ENCODE results near the gene LRIT1.

Gene LRIT1

DNA sequence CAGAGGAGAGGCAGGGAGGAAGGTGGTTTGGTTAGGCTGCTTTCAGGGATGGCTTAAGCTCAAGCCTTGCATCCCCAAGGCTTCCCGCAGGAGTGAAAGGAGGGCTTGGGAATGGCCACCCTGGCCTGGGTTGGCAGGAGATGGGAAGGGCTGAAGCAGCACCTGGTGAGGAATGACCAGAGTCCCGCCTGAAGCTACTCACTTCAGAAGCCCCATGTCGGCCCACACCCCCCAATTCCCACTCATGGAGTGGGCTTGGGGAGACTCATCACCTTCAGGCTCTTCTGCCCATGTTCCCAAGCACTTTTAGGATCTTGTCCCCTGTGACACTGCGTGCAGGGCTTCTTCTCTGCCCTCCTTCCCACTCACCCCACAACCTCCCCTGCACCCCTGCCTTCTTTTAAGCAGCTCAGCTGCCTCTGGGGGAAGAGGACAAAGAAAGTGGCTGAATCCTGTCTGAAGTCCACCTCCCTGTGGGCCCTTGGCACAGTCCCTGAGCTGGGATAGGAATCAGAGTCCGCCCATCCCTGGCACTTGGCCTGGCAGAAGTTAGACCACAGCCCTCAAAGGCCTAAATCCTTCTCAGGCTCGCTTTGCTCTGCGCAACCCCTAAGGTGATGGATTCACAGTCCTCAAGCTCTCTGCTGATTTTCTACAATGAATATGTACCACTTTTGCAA, 20.0 kb upstream of the LRIT1 start:
- TF ChIP-seq, protein P1, sequence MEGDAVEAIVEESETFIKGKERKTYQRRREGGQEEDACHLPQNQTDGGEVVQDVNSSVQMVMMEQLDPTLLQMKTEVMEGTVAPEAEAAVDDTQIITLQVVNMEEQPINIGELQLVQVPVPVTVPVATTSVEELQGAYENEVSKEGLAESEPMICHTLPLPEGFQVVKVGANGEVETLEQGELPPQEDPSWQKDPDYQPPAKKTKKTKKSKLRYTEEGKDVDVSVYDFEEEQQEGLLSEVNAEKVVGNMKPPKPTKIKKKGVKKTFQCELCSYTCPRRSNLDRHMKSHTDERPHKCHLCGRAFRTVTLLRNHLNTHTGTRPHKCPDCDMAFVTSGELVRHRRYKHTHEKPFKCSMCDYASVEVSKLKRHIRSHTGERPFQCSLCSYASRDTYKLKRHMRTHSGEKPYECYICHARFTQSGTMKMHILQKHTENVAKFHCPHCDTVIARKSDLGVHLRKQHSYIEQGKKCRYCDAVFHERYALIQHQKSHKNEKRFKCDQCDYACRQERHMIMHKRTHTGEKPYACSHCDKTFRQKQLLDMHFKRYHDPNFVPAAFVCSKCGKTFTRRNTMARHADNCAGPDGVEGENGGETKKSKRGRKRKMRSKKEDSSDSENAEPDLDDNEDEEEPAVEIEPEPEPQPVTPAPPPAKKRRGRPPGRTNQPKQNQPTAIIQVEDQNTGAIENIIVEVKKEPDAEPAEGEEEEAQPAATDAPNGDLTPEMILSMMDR (IDR thresholded peaks at IDR 0.05; ENCODE audit: extremely low read depth, missing control alignments): no peak
- no peak for DNase-seq (ENCODE audit: low spot score)

DNA sequence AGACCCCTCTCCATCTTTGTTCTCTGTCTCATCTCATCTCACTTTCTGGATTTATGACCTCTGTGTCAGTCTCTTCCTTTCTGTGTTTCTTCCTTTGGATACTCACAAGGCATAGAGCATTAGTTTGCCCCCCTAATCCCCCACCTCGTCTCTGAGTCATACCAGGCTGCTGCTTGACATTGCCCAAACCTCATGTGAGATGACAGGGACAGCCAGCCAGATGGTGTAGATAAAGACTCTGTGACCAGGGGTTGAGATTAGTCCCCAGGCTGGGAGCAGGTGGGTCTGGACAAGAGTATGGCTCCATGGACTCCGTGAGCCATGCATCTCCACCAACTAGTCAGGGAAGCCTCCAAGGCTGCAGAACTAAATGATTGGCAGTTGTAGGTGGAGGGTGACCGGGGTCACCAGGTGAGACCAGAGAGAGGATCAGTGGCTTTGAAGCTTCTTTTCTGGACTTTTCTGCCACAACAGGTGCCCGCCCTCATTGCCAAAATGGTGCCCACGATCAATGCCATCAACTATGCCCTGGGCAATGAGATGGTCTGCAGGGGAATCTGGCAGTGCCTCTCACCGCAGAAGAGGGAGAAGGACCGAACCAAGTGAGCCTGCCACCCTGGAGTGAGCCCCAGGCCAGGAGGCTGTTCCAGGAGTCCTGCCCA, 16.8 kb upstream of the LRIT1 start:
- no peak for DNase-seq (ENCODE audit: low spot score)
- TF ChIP-seq, protein P1 (IDR thresholded peaks at IDR 0.05; ENCODE audit: extremely low read depth, missing control alignments): no peak

DNA sequence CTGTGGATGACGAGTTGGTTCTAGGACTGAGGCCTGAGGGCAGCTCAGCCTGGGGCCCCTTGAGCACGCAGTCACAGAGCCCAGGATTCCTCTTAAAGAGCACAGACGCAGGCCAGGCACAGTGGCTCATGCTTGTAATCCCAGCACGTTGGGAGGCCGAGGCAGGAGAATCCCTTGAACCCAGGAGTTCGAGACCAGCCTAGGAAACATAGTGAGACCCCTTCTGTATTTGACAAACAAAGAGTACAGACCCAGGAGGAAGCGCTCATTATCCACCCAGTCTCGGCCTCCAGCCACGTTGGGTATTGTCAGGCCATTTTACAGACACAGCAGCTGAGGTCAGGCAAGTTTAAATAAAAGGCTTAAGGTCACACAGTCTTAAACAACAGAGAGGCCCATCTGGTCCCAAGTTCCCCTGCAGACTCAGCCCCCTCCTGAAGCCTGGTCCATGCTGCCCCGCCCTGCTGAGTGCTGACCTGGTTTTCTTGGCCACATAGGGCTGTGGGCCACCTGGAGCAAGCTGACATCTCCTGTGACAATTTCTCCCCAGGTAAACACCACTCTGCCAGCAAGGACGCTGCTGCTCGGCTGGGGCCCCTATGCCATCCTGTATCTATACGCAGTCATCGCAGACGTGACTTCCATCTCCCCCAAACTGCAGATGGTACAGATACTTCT, 16.1 kb upstream of the LRIT1 start:
- TF ChIP-seq, protein P1 (IDR thresholded peaks at IDR 0.05; ENCODE audit: extremely low read depth, missing control alignments): no peak
- no peak for DNase-seq (ENCODE audit: low spot score)

DNA sequence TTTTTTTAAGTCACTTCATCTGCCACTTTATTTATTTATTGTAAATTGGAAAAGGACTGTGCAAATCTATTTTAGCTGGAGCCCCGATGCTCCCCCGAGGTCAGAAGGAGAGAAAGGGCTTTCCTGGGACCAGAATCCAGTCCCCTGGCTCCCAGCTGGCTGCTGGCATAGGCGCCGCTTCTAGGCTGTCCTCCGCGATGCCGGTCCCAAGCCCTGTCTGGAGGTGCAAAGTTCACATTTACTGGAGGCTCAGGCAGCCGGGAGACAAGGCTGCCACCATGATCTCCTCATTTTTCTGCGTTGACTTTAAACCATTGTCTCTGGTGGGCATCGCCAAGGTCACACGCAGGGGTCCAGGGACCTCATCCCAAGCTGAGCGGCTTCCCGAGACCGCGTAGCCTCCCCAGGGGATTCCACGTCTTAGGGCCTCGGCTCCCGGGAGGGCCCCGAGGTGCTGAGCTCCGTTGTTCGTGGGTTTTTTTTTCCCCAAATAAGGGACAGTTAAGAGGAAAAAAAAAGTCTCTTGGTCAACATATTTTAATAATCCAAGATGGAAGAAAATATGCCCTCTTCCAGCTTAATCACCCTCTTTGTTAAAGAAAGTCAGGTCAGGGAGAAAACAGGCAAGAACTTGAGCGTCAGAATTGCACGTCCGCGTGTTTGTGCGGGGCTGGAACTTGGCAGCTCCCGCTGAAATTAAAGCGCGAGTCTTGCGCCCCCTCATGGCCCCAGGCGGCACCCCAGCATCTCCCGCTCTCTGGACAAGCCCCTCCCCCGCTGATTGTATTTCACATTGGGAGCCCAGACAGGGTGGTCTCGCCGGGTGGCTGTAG, 15.4 kb upstream of the LRIT1 start:
- TF ChIP-seq, protein P1 (IDR thresholded peaks at IDR 0.05; ENCODE audit: extremely low read depth, missing control alignments): peak; percentile 44
- DNase-seq (ENCODE audit: low spot score): peak; percentile 48

DNA sequence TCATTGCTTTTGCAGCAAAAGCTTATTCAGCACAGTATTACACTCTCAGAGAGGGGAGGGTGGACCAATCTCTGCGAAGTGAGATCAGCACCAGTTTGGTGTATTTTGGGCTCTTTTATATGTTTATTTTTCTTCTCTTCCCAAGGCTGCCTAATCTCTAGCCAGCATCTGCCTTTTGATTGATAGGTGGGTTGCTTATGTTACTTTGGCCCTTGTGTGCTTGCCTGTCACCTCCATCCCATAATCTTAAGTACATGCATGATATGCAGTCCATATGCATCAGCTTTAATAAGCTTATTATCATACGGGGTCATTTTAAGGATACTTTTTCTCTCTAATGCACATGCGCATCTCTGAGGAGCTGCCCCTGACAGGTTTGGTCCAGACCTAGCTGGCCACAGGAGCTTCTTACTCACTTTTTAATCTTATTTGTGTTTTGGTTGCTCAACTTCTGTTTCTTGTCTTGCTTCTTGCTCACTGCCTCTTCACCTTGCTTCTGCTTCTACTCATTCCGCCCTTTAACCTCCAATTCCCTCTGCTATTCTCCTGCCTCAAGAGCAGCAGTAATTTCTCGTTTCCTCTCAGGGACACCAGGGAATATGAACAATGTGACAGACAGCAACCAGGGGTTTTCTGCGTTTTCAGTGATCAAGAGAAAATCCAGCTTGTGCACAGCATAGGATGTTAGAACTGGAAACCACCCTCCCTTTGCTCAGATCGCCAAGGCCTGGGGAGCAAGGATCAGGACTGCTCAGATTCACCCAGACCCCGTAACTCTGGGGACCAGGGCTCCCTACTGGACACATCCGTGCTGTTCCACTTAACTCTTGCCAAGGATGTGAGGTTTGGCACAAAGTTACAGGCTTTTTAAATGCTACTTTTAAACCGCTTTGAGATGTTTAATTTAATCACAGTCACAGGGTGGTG, 13.5 kb upstream of the LRIT1 start:
- TF ChIP-seq, protein P1 (IDR thresholded peaks at IDR 0.05; ENCODE audit: extremely low read depth, missing control alignments): no peak

DNA sequence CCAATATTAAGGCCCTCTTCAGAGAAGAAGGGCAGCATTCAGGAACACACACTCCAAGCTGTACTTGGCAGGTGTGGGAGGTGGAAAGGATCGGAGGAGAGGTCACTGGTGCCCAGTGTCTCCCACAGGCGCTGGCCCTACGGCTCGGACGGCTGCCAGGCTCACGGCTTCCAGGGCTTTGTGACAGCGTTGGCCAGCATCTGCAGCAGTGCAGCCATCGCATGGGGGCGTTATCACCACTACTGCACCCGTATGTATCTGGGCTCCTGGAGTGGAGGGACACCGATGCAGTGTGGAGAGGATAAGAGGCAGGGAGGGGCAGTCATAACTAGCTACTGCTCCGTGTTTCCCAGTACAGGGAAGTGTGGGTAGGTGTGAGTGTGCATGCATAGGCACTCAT, 7.4 kb upstream of the LRIT1 start:
- no peak for DNase-seq (ENCODE audit: low spot score)
- TF ChIP-seq, protein P1 (IDR thresholded peaks at IDR 0.05; ENCODE audit: extremely low read depth, missing control alignments): no peak

More for the DNA sequence above, 13.5 kb upstream of the LRIT1 start:
- DNase-seq (ENCODE audit: low spot score): no peak
